Caco-2 (cell line): ENCODE data around the gene ZNF641. TPM values are rescaled to one million over a fixed set of nuclear protein-coding genes. Genes with fewer than 3 reads are reported as not detected.
"Not testable (repeated sequence)": the region's sequence is repeated elsewhere in the genome, so short reads cannot be mapped to it uniquely, and the experiment has no call there.

Experiments
- BruUV-seq: library from RNA; stranded (reverse); fragments of 400-500 nt; replicated peaks from 2 replicates; lab custom pipeline; 2021; lab: Mats Ljungman, UMichigan
- CTCF ChIA-PET: fragments of 300-600 bp; sonication (Branson Sonifier 250); formaldehyde crosslinking; loops from one replicate; lab custom pipeline; 2022; ENCODE audit warnings: antibody characterized with exemption; lab: Charles Lee
- POLR2A ChIA-PET: fragments of 300-600 bp; sonication (Branson Sonifier 250); formaldehyde crosslinking; loops from one replicate; lab custom pipeline; 2022; ENCODE audit warnings: antibody characterized with exemption; lab: Charles Lee
- DNase-seq, 2 experiments: peaks; one replicate each; pipeline versions ENCODE4 v3.0.0 to v3.0.0-alpha.2; 2020 to 2022
- H3K27me3 ChIP-seq: replicated peaks from 2 replicates; pipeline ENCODE4 v1.6.0; 2011; ENCODE audit warnings: low read length; ENCODE audit not compliant: control insufficient read depth, insufficient read depth
- H3K36me3 ChIP-seq: 2 replicates; pipeline ENCODE4 v1.5.1; 2011; ENCODE audit warnings: low read length; ENCODE audit not compliant: control insufficient read depth, insufficient read depth
- H3K4me1 ChIP-seq: fragments of 250-450 bp; sonication (Bioruptor Pico); 2 replicates; pipeline ENCODE4 v1.5.1; 2020; ENCODE audit warnings: mild to moderate bottlenecking
- H3K4me3 ChIP-seq: 2 replicates; pipeline ENCODE4 v1.5.1; 2011; ENCODE audit warnings: low read depth, mild to moderate bottlenecking, control low read depth, low read length
- H3K9me3 ChIP-seq: fragments of 250-450 bp; sonication (Bioruptor Pico); 2 replicates; pipeline ENCODE4 v1.5.1; 2020; ENCODE audit warnings: mild to moderate bottlenecking, moderate library complexity
- H3K27ac Mint-ChIP-seq: one replicate; pipeline ENCODE4 v1.8.0; 2022; ENCODE audit warnings: mixed read lengths; ENCODE audit not compliant: unreplicated experiment
- H3K27me3 Mint-ChIP-seq: one replicate; pipeline ENCODE4 v1.8.0; 2022; ENCODE audit warnings: mixed read lengths; ENCODE audit not compliant: insufficient read depth, unreplicated experiment
- H3K36me3 Mint-ChIP-seq: one replicate; pipeline ENCODE4 v1.8.0; 2022; ENCODE audit warnings: mild to moderate bottlenecking, mixed read lengths; ENCODE audit not compliant: insufficient read depth, unreplicated experiment
- H3K4me1 Mint-ChIP-seq: one replicate; pipeline ENCODE4 v1.8.0; 2022; ENCODE audit warnings: low read depth, mixed read lengths; ENCODE audit not compliant: unreplicated experiment
- H3K4me3 Mint-ChIP-seq: one replicate; pipeline ENCODE4 v1.8.0; 2022; ENCODE audit warnings: mild to moderate bottlenecking, moderate library complexity, mixed read lengths; ENCODE audit not compliant: unreplicated experiment
- H3K9me3 Mint-ChIP-seq: one replicate; pipeline ENCODE4 v1.8.0; 2022; ENCODE audit warnings: mixed read lengths; ENCODE audit not compliant: unreplicated experiment
- CTCF ChIP-seq, 2 experiments: fragments of 200-600 bp in 1 of 2; IDR thresholded peaks; 1 replicate in 1 of 2; 2 replicates in 1 of 2; pipeline versions ENCODE4 v1.5.1 to v1.8.0; 2011 to 2022; ENCODE audit warnings: antibody characterized with exemption in 1 of 2, control low read depth in 1 of 2, inconsistent platforms in 1 of 2, low read depth in 1 of 2, low read length in 1 of 2, mild to moderate bottlenecking in 1 of 2, moderate library complexity in 1 of 2; ENCODE audit not compliant: insufficient read depth in 1 of 2, severe bottlenecking in 1 of 2, unreplicated experiment in 1 of 2
- intact Hi-C: fragments of 100-400 bp; cut with micrococcal nuclease; formaldehyde crosslinking; loops from one replicate; pipeline ENCODE4 v1.10.0; 2022; ENCODE audit not compliant: unreplicated experiment
- total RNA-seq: library from RNA; stranded (reverse); gene quantifications from 2 replicates; pipeline ENCODE4 v1.2.3, GENCODE V29; 2022

The ZNF641 gene
- total RNA-seq, 1 experiment from 2014 or later: 13.2 TPM

- H3K27me3 ChIP-seq: no peaks in the 10 kb centered on the region
- no peak overlapping the region for H3K4me3 ChIP-seq
- H3K36me3 Mint-ChIP-seq: no peaks in the 10 kb centered on the region
- no peak overlapping the region for H3K4me3 Mint-ChIP-seq
- H3K27ac Mint-ChIP-seq: no peak overlapping the region
- H3K9me3 Mint-ChIP-seq: no peaks in the 10 kb centered on the region
- H3K36me3 ChIP-seq: no peaks in the 10 kb centered on the region
- ChIA-PET CTCF (no interaction called here), POLR2A (no interaction called here)
- no peaks in the 10 kb centered on the region for H3K9me3 ChIP-seq
- H3K4me1 Mint-ChIP-seq: no peaks in the 10 kb centered on the region
- no peaks in the 10 kb centered on the region for H3K27me3 Mint-ChIP-seq
- DNase-seq: no peak
- no peaks in the 10 kb centered on the region for H3K4me1 ChIP-seq
- BruUV-seq: no TSS peak
- intact Hi-C loops: no loop called here
- TF ChIP-seq CTCF (IDR thresholded peaks at IDR 0.05; ENCODE audit: insufficient read depth in 1 of 2, low read depth in 1 of 2, low read length in 1 of 2, severe bottlenecking in 1 of 2, unreplicated experiment in 1 of 2): no peak
Measured at GRCh38 chr12:48334808-48335207, 15.9 kb downstream of the ZNF641 start.

GRCh38 chr12:48333680-48334079, 17.0 kb downstream of the ZNF641 start:
- H3K4me1 Mint-ChIP-seq, intact Hi-C loops, H3K27me3 Mint-ChIP-seq, H3K27ac Mint-ChIP-seq, H3K4me3 Mint-ChIP-seq, CTCF ChIA-PET, POLR2A ChIA-PET, H3K27me3 ChIP-seq, H3K9me3 ChIP-seq, BruUV-seq, H3K9me3 Mint-ChIP-seq, H3K4me3 ChIP-seq, H3K36me3 ChIP-seq, H3K4me1 ChIP-seq, DNase-seq, H3K36me3 Mint-ChIP-seq: not testable (repeated sequence)

GRCh38 chr12:48331399-48331798, 19.3 kb downstream of the ZNF641 start:
- H3K4me3 Mint-ChIP-seq: no peak overlapping the region
- H3K9me3 Mint-ChIP-seq: no peaks in the 10 kb centered on the region
- no peak overlapping the region for H3K27ac Mint-ChIP-seq
- TF ChIP-seq CTCF (IDR thresholded peaks at IDR 0.05; ENCODE audit: insufficient read depth in 1 of 2, low read depth in 1 of 2, low read length in 1 of 2, severe bottlenecking in 1 of 2, unreplicated experiment in 1 of 2): no peak
- no peak for DNase-seq
- H3K4me1 Mint-ChIP-seq: no peaks in the 10 kb centered on the region
- Histone ChIP-seq H3K9me3 (no peaks in the 10 kb centered on the region), H3K4me1 (no peaks in the 10 kb centered on the region), H3K36me3 (no peaks in the 10 kb centered on the region), H3K4me3 (no peak overlapping the region), H3K27me3 (no peaks in the 10 kb centered on the region)
- intact Hi-C loops: no loop called here
- POLR2A ChIA-PET: no interaction called here
- no peaks in the 10 kb centered on the region for H3K36me3 Mint-ChIP-seq
- no peaks in the 10 kb centered on the region for H3K27me3 Mint-ChIP-seq
- no TSS peak for BruUV-seq
- CTCF ChIA-PET: interaction anchor here (0.6 kb wide), 1 partner anchor 465 kb away, joined by 3 read pairs; no protein-coding TSS in a partner anchor
